ENCODE results near the gene CRYBG1.
"Not testable (repeated sequence)": the region's sequence is repeated elsewhere in the genome, so short reads cannot be mapped to it uniquely, and the experiment has no call there.

CRYBG1 gene

GRCh38 chr6:106556368-106556960 is 195.9 kb downstream of the CRYBG1 start:
- DNase-seq, result no peak

- DNase-seq, result no peak
Measured at GRCh38 chr6:106557837-106558236, 197.3 kb downstream of the CRYBG1 start.

- no peak for DNase-seq
Measured at GRCh38 chr6:106558364-106558763, 197.8 kb downstream of the CRYBG1 start.

GRCh38 chr6:106559659-106560058 is 199.1 kb downstream of the CRYBG1 start:
- not testable (repeated sequence) for DNase-seq

GRCh38 chr6:106560996-106561685 is 200.6 kb downstream of the CRYBG1 start:
- DNase-seq, result no peak

GRCh38 chr6:106561686-106562405 is 201.3 kb downstream of the CRYBG1 start:
- DNase-seq, result no peak

GRCh38 chr6:106563614-106564013 is 203.1 kb downstream of the CRYBG1 start:
- no peak for DNase-seq

GRCh38 chr6:106564476-106564875 is 204.0 kb downstream of the CRYBG1 start:
- no peak for DNase-seq

GRCh38 chr6:106568530-106568929 is 208.0 kb downstream of the CRYBG1 start:
- DNase-seq, result no peak

GRCh38 chr6:106569428-106569827 is 208.9 kb downstream of the CRYBG1 start:
- DNase-seq, result no peak

- DNase-seq, result no peak
Measured at GRCh38 chr6:106572436-106572835, 211.9 kb downstream of the CRYBG1 start.

- DNase-seq, result no peak
Measured at GRCh38 chr6:106572875-106573585, 212.5 kb downstream of the CRYBG1 start.

- peak; percentile 42 for DNase-seq
Measured at GRCh38 chr6:106574741-106575458, 214.4 kb downstream of the CRYBG1 start.

- no peak for DNase-seq
Measured at GRCh38 chr6:106579281-106579680, 218.8 kb downstream of the CRYBG1 start.

- no peak for DNase-seq
Measured at GRCh38 chr6:106581468-106581867, 221.0 kb downstream of the CRYBG1 start.

- no peak for DNase-seq
Measured at GRCh38 chr6:106586815-106587415, 226.4 kb downstream of the CRYBG1 start.

GRCh38 chr6:106588937-106589336 is 228.4 kb downstream of the CRYBG1 start:
- DNase-seq, result not testable (repeated sequence)

- no peak for DNase-seq
Measured at GRCh38 chr6:106591111-106591825, 230.8 kb downstream of the CRYBG1 start.

- no peak for DNase-seq
Measured at GRCh38 chr6:106599440-106599839, 238.9 kb downstream of the CRYBG1 start.

GRCh38 chr6:106600329-106600728 is 239.8 kb downstream of the CRYBG1 start:
- DNase-seq, result no peak

- DNase-seq, result no peak
Measured at GRCh38 chr6:106608080-106608668, 247.7 kb downstream of the CRYBG1 start.
